Dendritic cell treated with granulocyte-macrophage colony-stimulating factor and Interleukin-4, amounts not matched to agents 40 ng/mL and 50 ng/mL, for 4 days (primary cell): ENCODE results near the gene FCN3.
"Not testable (repeated sequence)": the region's sequence is repeated elsewhere in the genome, so short reads cannot be mapped to it uniquely, and the experiment has no call there.

ENCODE experiments used
- H3K27ac Mint-ChIP-seq: one replicate; pipeline ENCODE4 v1.8.0; 2022; ENCODE audit warnings: mild to moderate bottlenecking, mixed read lengths
- H3K27me3 Mint-ChIP-seq: one replicate; pipeline ENCODE4 v1.8.0; 2022; ENCODE audit warnings: mild to moderate bottlenecking, mixed read lengths
- H3K36me3 Mint-ChIP-seq: one replicate; pipeline ENCODE4 v1.8.0; 2022; ENCODE audit warnings: low read depth, mixed read lengths
- H3K4me1 Mint-ChIP-seq: one replicate; pipeline ENCODE4 v1.8.0; 2022; ENCODE audit warnings: low read depth, mixed read lengths
- H3K4me3 Mint-ChIP-seq: one replicate; pipeline ENCODE4 v1.8.0; 2022; ENCODE audit warnings: mild to moderate bottlenecking, moderate library complexity, mixed read lengths
- H3K9me3 Mint-ChIP-seq: one replicate; pipeline ENCODE4 v1.8.0; 2022; ENCODE audit warnings: mixed read lengths
- intact Hi-C: fragments of 100-400 bp; cut with micrococcal nuclease; formaldehyde crosslinking; loops from one replicate; pipeline ENCODE4 v1.15.0; 2022

Gene FCN3

GRCh38 chr1:27405598-27406361, 31.2 kb upstream of the FCN3 start:
- H3K36me3 Mint-ChIP-seq, result peaks cover 70% of the 10 kb centered on the region
- not testable (repeated sequence) for H3K27me3 Mint-ChIP-seq, H3K9me3 Mint-ChIP-seq, H3K4me3 Mint-ChIP-seq
- H3K27ac Mint-ChIP-seq, result peak overlapping the region; percentile 16
- H3K4me1 Mint-ChIP-seq, result peaks cover 61% of the 10 kb centered on the region
- intact Hi-C loops, result loop anchor here (10.0 kb wide), 1 partner anchor 259 kb away; no protein-coding TSS in a partner anchor

- H3K27me3 Mint-ChIP-seq, result peaks cover 2% of the 10 kb centered on the region
- H3K36me3 Mint-ChIP-seq, result peaks cover 63% of the 10 kb centered on the region
- no peaks in the 10 kb centered on the region for H3K9me3 Mint-ChIP-seq
- no peak overlapping the region for H3K4me3 Mint-ChIP-seq
- H3K27ac Mint-ChIP-seq, result no peak overlapping the region
- peaks cover 65% of the 10 kb centered on the region for H3K4me1 Mint-ChIP-seq
- intact Hi-C loops, result loop anchor here (10.0 kb wide), 1 partner anchor 260 kb away; no protein-coding TSS in a partner anchor
These were observed 30.4 kb upstream of the FCN3 start for GRCh38 chr1:27405074-27405473.

- no peak overlapping the region for H3K4me3 Mint-ChIP-seq
- intact Hi-C loops, result loop anchor here (10.0 kb wide), 1 partner anchor 261 kb away; no protein-coding TSS in a partner anchor
- peaks cover 65% of the 10 kb centered on the region for H3K4me1 Mint-ChIP-seq
- H3K27ac Mint-ChIP-seq, result peak overlapping the region; percentile 83
- peaks cover 52% of the 10 kb centered on the region for H3K36me3 Mint-ChIP-seq
- no peaks in the 10 kb centered on the region for H3K9me3 Mint-ChIP-seq
- H3K27me3 Mint-ChIP-seq, result peaks cover 2% of the 10 kb centered on the region
These were observed 29.3 kb upstream of the FCN3 start for GRCh38 chr1:27403931-27404330.

GRCh38 chr1:27403065-27403726, 28.6 kb upstream of the FCN3 start:
- Mint-ChIP-seq H3K36me3 (peaks cover 44% of the 10 kb centered on the region), H3K4me1 (peaks cover 64% of the 10 kb centered on the region)

GRCh38 chr1:27402349-27402754, 27.7 kb upstream of the FCN3 start:
- Mint-ChIP-seq H3K4me3 (no peak overlapping the region), H3K36me3 (peaks cover 36% of the 10 kb centered on the region), H3K27ac (peak overlapping the region; percentile 83), H3K27me3 (peaks cover 2% of the 10 kb centered on the region), H3K4me1 (peaks cover 56% of the 10 kb centered on the region), H3K9me3 (no peaks in the 10 kb centered on the region)
- intact Hi-C loops, result loop anchor here (1.0 to 10.0 kb wide), 3 partner anchors 88 to 262 kb away; partner anchors contain the start of gene WASF2

More at GRCh38 chr1:27403065-27403726, 28.6 kb upstream of the FCN3 start:
- Mint-ChIP-seq H3K27ac (peak overlapping the region; percentile 83), H3K9me3 (no peaks in the 10 kb centered on the region), H3K4me3 (peak overlapping the region; percentile 44), H3K27me3 (peaks cover 2% of the 10 kb centered on the region)
- intact Hi-C loops, result loop anchor here (10.0 kb wide), 1 partner anchor 262 kb away; no protein-coding TSS in a partner anchor

GRCh38 chr1:27400963-27401341, 26.3 kb upstream of the FCN3 start:
- H3K4me3 Mint-ChIP-seq, result no peak overlapping the region
- H3K9me3 Mint-ChIP-seq, result no peaks in the 10 kb centered on the region
- peaks cover 49% of the 10 kb centered on the region for H3K4me1 Mint-ChIP-seq
- no peak overlapping the region for H3K27ac Mint-ChIP-seq
- intact Hi-C loops, result loop anchor here (10.0 kb wide), 1 partner anchor 264 kb away; no protein-coding TSS in a partner anchor
- peaks cover 22% of the 10 kb centered on the region for H3K36me3 Mint-ChIP-seq
- H3K27me3 Mint-ChIP-seq, result peaks cover 2% of the 10 kb centered on the region

- Mint-ChIP-seq H3K9me3 (no peaks in the 10 kb centered on the region), H3K4me1 (peaks cover 43% of the 10 kb centered on the region), H3K4me3 (no peak overlapping the region), H3K36me3 (peaks cover 16% of the 10 kb centered on the region), H3K27ac (no peak overlapping the region), H3K27me3 (peaks cover 2% of the 10 kb centered on the region)
- intact Hi-C loops, result loop anchor here (10.0 kb wide), 1 partner anchor 264 kb away; no protein-coding TSS in a partner anchor
These were observed 25.7 kb upstream of the FCN3 start for GRCh38 chr1:27400082-27400962.

GRCh38 chr1:27399251-27400025, 24.8 kb upstream of the FCN3 start:
- Mint-ChIP-seq H3K4me3 (no peak overlapping the region), H3K27me3 (peaks cover 2% of the 10 kb centered on the region), H3K4me1 (peaks cover 37% of the 10 kb centered on the region), H3K36me3 (peaks cover 10% of the 10 kb centered on the region), H3K27ac (no peak overlapping the region), H3K9me3 (no peaks in the 10 kb centered on the region)
- intact Hi-C loops, result loop anchor here (10.0 kb wide), 1 partner anchor 265 kb away; no protein-coding TSS in a partner anchor

GRCh38 chr1:27398405-27399149, 24.0 kb upstream of the FCN3 start:
- Mint-ChIP-seq H3K36me3 (peaks cover 2% of the 10 kb centered on the region), H3K27me3 (peaks cover 2% of the 10 kb centered on the region), H3K27ac (no peak overlapping the region), H3K4me3 (no peak overlapping the region), H3K4me1 (peaks cover 30% of the 10 kb centered on the region), H3K9me3 (no peaks in the 10 kb centered on the region)
- intact Hi-C loops, result no loop called here

GRCh38 chr1:27397749-27398148, 23.1 kb upstream of the FCN3 start:
- H3K9me3 Mint-ChIP-seq, result no peaks in the 10 kb centered on the region

GRCh38 chr1:27397110-27397509, 22.5 kb upstream of the FCN3 start:
- no peaks in the 10 kb centered on the region for H3K9me3 Mint-ChIP-seq
- peaks cover 13% of the 10 kb centered on the region for H3K27me3 Mint-ChIP-seq
- H3K4me3 Mint-ChIP-seq, result no peak overlapping the region
- H3K4me1 Mint-ChIP-seq, result peaks cover 19% of the 10 kb centered on the region
- H3K36me3 Mint-ChIP-seq, result no peaks in the 10 kb centered on the region
- no peak overlapping the region for H3K27ac Mint-ChIP-seq
- intact Hi-C loops, result no loop called here

More at GRCh38 chr1:27397749-27398148, 23.1 kb upstream of the FCN3 start:
- Mint-ChIP-seq H3K27ac (no peak overlapping the region), H3K4me1 (peaks cover 22% of the 10 kb centered on the region), H3K4me3 (no peak overlapping the region), H3K27me3 (peaks cover 9% of the 10 kb centered on the region), H3K36me3 (no peaks in the 10 kb centered on the region)
- intact Hi-C loops, result no loop called here

GRCh38 chr1:27395441-27396195, 21.0 kb upstream of the FCN3 start:
- Mint-ChIP-seq H3K27me3 (peaks cover 26% of the 10 kb centered on the region), H3K4me1 (peaks cover 30% of the 10 kb centered on the region), H3K9me3 (no peaks in the 10 kb centered on the region), H3K27ac (no peak overlapping the region), H3K4me3 (no peak overlapping the region), H3K36me3 (no peaks in the 10 kb centered on the region)
- intact Hi-C loops, result loop anchor here (1.0 kb wide), 1 partner anchor 94 kb away; no protein-coding TSS in a partner anchor
